GM19239 (cell line): Measurements from ENCODE around the gene GEMIN8.
A peak's percentile ranks its signal among the peaks of the same experiment; 100 is the strongest.

Experiments
- DNase-seq: peaks from one replicate; pipeline ENCODE4 v3.0.0; 2011; ENCODE audit warnings: low spot score; ENCODE audit not compliant: insufficient read length
- FAIRE-seq: peaks from 2 replicates; lab custom pipeline; 2011; peaks lifted over from hg19 to GRCh38; lab: Jason Lieb, UNC

The GEMIN8 gene

GRCh38 chrX:14029425-14030173, at the start of gene GEMIN8:
TSS of gene GEMIN8 (minus strand) at chrX:14029892. CDS start at chrX:14021478, 8,414 bp downstream.
- peak; percentile 39 for DNase-seq
- peak; percentile 98 for FAIRE-seq

- DNase-seq (no peak), FAIRE-seq (no peak)
Measured at GRCh38 chrX:14076639-14077038, 46.9 kb upstream of the GEMIN8 start.

- DNase-seq = no peak
- peak; percentile 61 for FAIRE-seq
Measured at GRCh38 chrX:14073556-14073955, 43.9 kb upstream of the GEMIN8 start.

- no peak for FAIRE-seq
Measured at GRCh38 chrX:14073071-14073470, 43.4 kb upstream of the GEMIN8 start.

GRCh38 chrX:14065800-14066199, 36.1 kb upstream of the GEMIN8 start:
- no peak for FAIRE-seq
- no peak for DNase-seq

More at GRCh38 chrX:14073071-14073470, 43.4 kb upstream of the GEMIN8 start:
- DNase-seq = no peak

GRCh38 chrX:14064626-14065432, 35.1 kb upstream of the GEMIN8 start:
- DNase-seq (no peak), FAIRE-seq (no peak)

- FAIRE-seq (no peak), DNase-seq (no peak)
Measured at GRCh38 chrX:14062524-14062923, 32.8 kb upstream of the GEMIN8 start.

GRCh38 chrX:14056206-14056605, 26.5 kb upstream of the GEMIN8 start:
- no peak for FAIRE-seq

GRCh38 chrX:14051416-14051815, 21.7 kb upstream of the GEMIN8 start:
- FAIRE-seq (peak; percentile 56), DNase-seq (no peak)

More at GRCh38 chrX:14056206-14056605, 26.5 kb upstream of the GEMIN8 start:
- DNase-seq = no peak

GRCh38 chrX:14050709-14051108, 21.0 kb upstream of the GEMIN8 start:
- FAIRE-seq (no peak), DNase-seq (no peak)

- peak; percentile 8 for FAIRE-seq
Measured at GRCh38 chrX:14043209-14043608, 13.5 kb upstream of the GEMIN8 start.

GRCh38 chrX:14039344-14039743, 9.7 kb upstream of the GEMIN8 start:
- FAIRE-seq (peak; percentile 89), DNase-seq (no peak)

More at GRCh38 chrX:14043209-14043608, 13.5 kb upstream of the GEMIN8 start:
- no peak for DNase-seq

GRCh38 chrX:14038375-14039085, 8.8 kb upstream of the GEMIN8 start:
- DNase-seq (no peak), FAIRE-seq (no peak)

- peak; percentile 93 for FAIRE-seq
- no peak for DNase-seq
Measured at GRCh38 chrX:14032406-14032805, 2.7 kb upstream of the GEMIN8 start.

- FAIRE-seq = peak; percentile 53
- DNase-seq = no peak
Measured at GRCh38 chrX:14030174-14030530, 460 bp upstream of the GEMIN8 start.

GRCh38 chrX:14029039-14029424, 660 bp downstream of the GEMIN8 start:
- DNase-seq = no peak
- FAIRE-seq = peak; percentile 95

GRCh38 chrX:14028473-14028872, 1.2 kb downstream of the GEMIN8 start:
- DNase-seq (no peak), FAIRE-seq (no peak)

- FAIRE-seq (peak; percentile 79), DNase-seq (no peak)
Measured at GRCh38 chrX:14027511-14028019, 2.1 kb downstream of the GEMIN8 start.

- FAIRE-seq (no peak), DNase-seq (no peak)
Measured at GRCh38 chrX:14027036-14027435, 2.7 kb downstream of the GEMIN8 start.

- FAIRE-seq (no peak), DNase-seq (no peak)
Measured at GRCh38 chrX:14026121-14026520, 3.6 kb downstream of the GEMIN8 start.
